NCI-H2196 (cell line): ENCODE measurements around the gene GJA4.

ENCODE experiments used
- DNase-seq: peaks from one replicate; lab custom pipeline; 2025; ENCODE audit not compliant: unreplicated experiment; lab: John Stamatoyannopoulos, UW

Gene GJA4

GRCh38 chr1:34792868-34793727 is at the start of gene GJA4:
Gene GJA4, plus strand, starts transcription at chr1:34792999. Its CDS starts 1,215 bp downstream, at chr1:34794214.
- no peak for DNase-seq

DNA sequence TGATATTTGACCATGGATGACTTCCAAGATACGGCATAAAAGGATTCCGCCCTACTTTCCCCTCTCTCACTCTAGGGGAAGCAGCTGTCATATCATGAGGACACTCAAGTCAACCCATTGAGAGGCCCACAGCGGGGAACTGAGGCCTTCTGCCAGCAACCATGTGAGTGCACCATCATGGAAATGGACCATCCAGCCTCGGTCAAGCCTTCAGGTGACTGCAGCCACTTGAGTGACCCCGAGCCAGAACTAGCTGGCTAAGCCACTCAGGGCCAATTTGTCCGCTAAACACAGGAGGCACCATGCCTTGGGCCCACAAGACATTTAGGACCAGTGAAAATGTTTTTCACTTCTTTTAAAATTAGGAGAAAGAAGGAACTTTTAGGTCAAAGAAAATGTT is 49.0 kb upstream of the GJA4 start:
- no peak for DNase-seq

DNA sequence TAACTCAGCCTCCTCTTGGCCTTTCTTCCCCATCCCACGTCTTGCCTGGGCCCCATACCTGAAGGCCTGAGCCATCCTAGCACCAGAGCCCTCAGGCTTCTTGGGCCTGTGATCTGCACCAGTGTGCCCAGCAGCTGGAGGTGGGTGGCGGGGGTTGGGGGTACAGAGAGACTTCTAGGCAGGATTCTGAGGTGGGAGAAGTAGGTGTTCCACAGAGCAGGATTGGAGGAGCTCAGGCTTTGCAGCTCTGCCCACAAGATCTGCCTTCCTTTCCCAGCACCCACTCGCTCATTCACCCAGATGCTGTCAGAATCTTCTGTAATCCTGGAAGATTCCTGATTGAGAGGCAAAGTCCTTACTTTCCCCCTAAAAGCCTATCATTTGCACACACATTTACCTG is 47.9 kb upstream of the GJA4 start:
- no peak for DNase-seq

DNA sequence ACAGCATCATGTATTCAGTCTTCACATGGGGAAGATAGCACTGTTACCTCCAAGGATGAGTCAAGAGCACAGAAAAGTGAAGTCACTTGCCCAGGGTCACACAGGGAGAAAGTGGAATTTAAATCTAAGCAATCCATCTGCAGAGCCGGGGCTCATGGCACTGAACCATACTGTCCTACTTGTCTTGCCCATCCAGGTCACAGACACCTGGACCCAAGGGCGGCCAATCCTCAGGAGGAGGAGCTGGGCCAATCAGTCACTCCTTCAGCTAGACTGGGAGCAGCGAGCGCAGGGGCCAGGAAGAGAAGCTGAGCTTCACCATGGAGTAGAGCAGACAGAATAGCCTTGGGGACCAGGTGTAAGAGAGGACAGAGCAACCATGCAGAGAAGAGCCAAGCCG is 47.1 kb upstream of the GJA4 start:
- DNase-seq: no peak

- no peak for DNase-seq
Observed at GRCh38 chr1:34746101-34746500, 46.7 kb upstream of the GJA4 start.

- no peak for DNase-seq
Observed at GRCh38 chr1:34746785-34747637, 45.8 kb upstream of the GJA4 start.

GRCh38 chr1:34747638-34747941 is 45.2 kb upstream of the GJA4 start:
- no peak for DNase-seq

DNA sequence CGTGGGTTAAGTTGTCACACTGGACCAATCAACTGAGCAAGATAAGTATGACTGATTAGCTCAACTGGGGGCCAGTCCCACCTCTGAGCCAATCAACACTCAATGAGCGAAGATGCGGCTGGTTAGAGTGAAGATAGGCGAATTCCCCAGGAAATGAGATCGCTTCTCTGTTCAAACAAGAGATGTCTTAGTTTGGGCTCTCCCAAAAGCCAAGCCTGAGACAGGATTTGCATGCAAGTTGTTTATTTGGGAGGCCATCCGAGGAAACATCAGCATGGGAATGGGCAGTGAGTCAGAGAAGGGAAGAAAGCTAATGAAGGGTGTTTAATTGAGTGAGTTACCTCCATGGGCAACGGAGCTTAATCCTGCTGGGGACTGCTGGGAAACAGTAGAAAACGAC is 42.8 kb upstream of the GJA4 start:
- DNase-seq: no peak

- no peak for DNase-seq
Observed at GRCh38 chr1:34750610-34751009, 42.2 kb upstream of the GJA4 start.

- no peak for DNase-seq
Observed at GRCh38 chr1:34753163-34753562, 39.6 kb upstream of the GJA4 start.

- DNase-seq: no peak
Observed at GRCh38 chr1:34754964-34755637, 37.7 kb upstream of the GJA4 start, which contains the start of gene GJB5. Gene GJB5, plus strand, starts transcription at chr1:34755047. Its CDS starts 2,284 bp downstream, at chr1:34757331.

DNA sequence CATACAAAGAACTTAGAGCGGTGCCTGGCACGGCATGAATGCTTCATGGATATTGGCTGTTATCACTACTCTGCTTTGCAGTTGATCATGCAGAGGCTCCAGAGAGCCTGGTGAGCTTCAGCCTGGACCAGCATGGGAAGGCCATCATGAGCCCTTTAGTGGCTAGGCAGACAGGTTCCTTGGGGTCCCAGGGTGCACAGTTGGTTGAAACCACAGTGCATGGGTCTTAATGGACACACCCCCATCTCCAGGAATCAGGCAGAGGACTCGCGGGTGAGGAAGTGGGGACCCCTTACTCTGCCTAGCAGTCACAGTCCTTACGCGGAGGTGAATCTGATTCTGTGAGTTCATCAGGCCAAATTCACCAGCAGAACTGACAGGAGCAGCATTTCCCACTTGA is 36.8 kb upstream of the GJA4 start:
- no peak for DNase-seq

DNA sequence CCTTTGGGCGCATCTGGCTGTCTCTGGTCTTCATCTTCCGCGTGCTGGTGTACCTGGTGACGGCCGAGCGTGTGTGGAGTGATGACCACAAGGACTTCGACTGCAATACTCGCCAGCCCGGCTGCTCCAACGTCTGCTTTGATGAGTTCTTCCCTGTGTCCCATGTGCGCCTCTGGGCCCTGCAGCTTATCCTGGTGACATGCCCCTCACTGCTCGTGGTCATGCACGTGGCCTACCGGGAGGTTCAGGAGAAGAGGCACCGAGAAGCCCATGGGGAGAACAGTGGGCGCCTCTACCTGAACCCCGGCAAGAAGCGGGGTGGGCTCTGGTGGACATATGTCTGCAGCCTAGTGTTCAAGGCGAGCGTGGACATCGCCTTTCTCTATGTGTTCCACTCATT is 35.4 kb upstream of the GJA4 start:
- DNase-seq: no peak

- no peak for DNase-seq
Observed at GRCh38 chr1:34758751-34759150, 34.0 kb upstream of the GJA4 start.

GRCh38 chr1:34759503-34760357 is 33.1 kb upstream of the GJA4 start, which contains the start of gene GJB4:
Gene GJB4, plus strand, starts transcription at chr1:34759740. Its CDS starts 1,515 bp downstream, at chr1:34761255.
- no peak for DNase-seq

DNA sequence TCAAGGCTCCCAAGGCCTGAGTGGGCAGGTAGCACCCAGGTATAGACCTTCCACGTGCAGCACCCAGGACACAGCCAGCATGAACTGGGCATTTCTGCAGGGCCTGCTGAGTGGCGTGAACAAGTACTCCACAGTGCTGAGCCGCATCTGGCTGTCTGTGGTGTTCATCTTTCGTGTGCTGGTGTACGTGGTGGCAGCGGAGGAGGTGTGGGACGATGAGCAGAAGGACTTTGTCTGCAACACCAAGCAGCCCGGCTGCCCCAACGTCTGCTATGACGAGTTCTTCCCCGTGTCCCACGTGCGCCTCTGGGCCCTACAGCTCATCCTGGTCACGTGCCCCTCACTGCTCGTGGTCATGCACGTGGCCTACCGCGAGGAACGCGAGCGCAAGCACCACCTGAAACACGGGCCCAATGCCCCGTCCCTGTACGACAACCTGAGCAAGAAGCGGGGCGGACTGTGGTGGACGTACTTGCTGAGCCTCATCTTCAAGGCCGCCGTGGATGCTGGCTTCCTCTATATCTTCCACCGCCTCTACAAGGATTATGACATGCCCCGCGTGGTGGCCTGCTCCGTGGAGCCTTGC is 31.5 kb upstream of the GJA4 start:
- DNase-seq: no peak

GRCh38 chr1:34761776-34762307 is 31.0 kb upstream of the GJA4 start:
- DNase-seq: no peak

DNA sequence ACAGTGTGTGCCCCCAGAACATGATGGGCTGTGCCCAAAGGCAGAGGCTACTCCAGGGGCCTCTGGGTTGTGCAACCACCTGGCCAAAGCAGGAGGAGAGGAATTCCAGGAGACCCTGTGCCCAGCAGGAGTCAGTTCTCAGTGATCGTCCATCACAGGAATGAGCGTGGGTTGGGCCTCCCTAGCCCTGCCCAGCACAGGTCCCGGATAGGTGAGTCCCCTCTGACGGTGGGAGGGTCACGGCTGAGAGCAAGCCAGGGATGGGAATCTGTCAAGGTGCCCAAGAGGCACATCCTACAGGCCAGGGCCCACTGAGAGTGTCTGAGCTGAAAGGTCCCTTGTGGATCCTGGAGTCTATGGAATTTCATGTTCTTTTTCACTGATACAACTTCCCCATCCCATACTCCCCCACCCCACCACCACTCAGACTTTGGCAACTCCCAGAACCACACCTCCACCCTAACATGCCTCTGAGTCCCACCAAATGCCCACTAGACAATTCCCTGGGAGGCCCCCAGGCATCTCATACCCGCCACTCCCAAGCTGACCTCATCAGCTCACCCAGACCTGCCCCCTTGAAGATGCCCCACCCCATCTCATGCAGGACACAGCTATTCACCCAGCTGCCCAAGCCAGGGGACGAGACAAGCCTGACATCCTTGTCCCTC is 30.2 kb upstream of the GJA4 start:
- DNase-seq: no peak

DNA sequence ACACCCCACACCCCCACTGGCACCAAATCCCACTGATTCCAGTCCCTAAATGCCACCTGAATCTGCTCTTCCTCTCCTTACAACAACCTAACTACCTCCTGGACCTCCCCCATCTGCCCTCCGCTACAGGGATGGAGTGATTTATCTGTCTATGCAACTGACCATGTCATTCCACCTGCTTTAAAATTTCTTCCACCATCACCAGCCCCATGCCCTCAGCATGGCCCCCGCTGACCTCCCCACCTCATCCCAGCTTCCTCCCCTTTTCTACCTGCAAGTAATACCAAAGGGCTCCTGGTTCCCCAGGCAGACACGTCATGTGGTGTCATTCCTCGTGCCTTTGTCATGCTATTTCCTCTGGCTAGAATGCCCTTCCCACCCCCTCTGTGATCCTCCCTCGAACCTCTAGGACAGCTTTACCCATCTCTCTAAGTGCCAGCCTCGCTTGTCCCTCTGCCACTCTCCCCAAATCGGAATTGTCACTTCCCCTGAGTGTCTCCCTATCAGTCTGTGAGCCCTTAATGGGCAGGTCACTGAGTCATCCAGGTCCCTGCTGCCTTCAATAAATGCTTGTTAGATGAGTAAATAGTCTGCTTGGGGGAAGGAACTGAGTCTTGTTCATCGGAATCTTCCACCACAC is 29.5 kb upstream of the GJA4 start:
- no peak for DNase-seq
